PC-3 (cell line): ENCODE data around the gene PRADC1.

Experiments used
- CTCF ChIP-seq: fragments of 300-600 bp; sonication (generic); conservative IDR thresholded peaks from 2 replicates; pipeline ENCODE4 v1.5.1; 2017; ENCODE audit warnings: antibody characterized with exemption, low read depth, mild to moderate bottlenecking, low read length
- EZH2 ChIP-seq: fragments of 300-600 bp; sonication (generic); IDR thresholded peaks from one replicate; pipeline ENCODE4 v1.6.1; 2017; ENCODE audit warnings: antibody characterized with exemption, mild to moderate bottlenecking, low read length; ENCODE audit not compliant: unreplicated experiment
- EZH2phosphoT487 ChIP-seq: fragments of 300-600 bp; sonication (generic); IDR thresholded peaks from 2 replicates; pipeline ENCODE4 v1.6.1; 2018; ENCODE audit warnings: mild to moderate bottlenecking, antibody characterized with exemption, low read length, borderline replicate concordance

GRCh38 chr2:73212098-73212447, 21.0 kb downstream of the PRADC1 start:
- TF ChIP-seq CTCF (no peak), EZH2phosphoT487 (no peak), EZH2 (no peak)
